NCI-H82 treated with DMSO at 0.1 percent for 48 hours (cell line): ENCODE data around the gene RALA.
"Not testable (repeated sequence)": the region's sequence is repeated elsewhere in the genome, so short reads cannot be mapped to it uniquely, and the experiment has no call there.

Experiments
- DNase-seq: peaks from one replicate; lab custom pipeline; 2025; ENCODE audit not compliant: unreplicated experiment; lab: John Stamatoyannopoulos, UW

The RALA gene

GRCh38 chr7:39645482-39646407, 22.4 kb downstream of the RALA start:
- no peak for DNase-seq

GRCh38 chr7:39647816-39648215, 24.4 kb downstream of the RALA start:
- no peak for DNase-seq

- DNase-seq: no peak
Observed at GRCh38 chr7:39650676-39651075, 27.3 kb downstream of the RALA start.

- no peak for DNase-seq
Observed at GRCh38 chr7:39651265-39651664, 27.9 kb downstream of the RALA start.

GRCh38 chr7:39656415-39656814, 33.0 kb downstream of the RALA start:
- DNase-seq: no peak

- DNase-seq: no peak
Observed at GRCh38 chr7:39659356-39660013, 36.1 kb downstream of the RALA start.

- no peak for DNase-seq
Observed at GRCh38 chr7:39661960-39662359, 38.6 kb downstream of the RALA start.

- DNase-seq: no peak
Observed at GRCh38 chr7:39663263-39663662, 39.9 kb downstream of the RALA start.

- DNase-seq: peak; percentile 92
Observed at GRCh38 chr7:39664057-39664456, 40.7 kb downstream of the RALA start.

- no peak for DNase-seq
Observed at GRCh38 chr7:39664585-39664984, 41.2 kb downstream of the RALA start.

- no peak for DNase-seq
Observed at GRCh38 chr7:39666562-39666961, 43.2 kb downstream of the RALA start.

- DNase-seq: peak; percentile 94
Observed at GRCh38 chr7:39667341-39667923, 44.1 kb downstream of the RALA start.

GRCh38 chr7:39668280-39668679, 44.9 kb downstream of the RALA start:
- DNase-seq: not testable (repeated sequence)

GRCh38 chr7:39670052-39670451, 46.7 kb downstream of the RALA start:
- no peak for DNase-seq

- no peak for DNase-seq
Observed at GRCh38 chr7:39670934-39671333, 47.6 kb downstream of the RALA start.

GRCh38 chr7:39672176-39672575, 48.8 kb downstream of the RALA start:
- no peak for DNase-seq

GRCh38 chr7:39673868-39674267, 50.5 kb downstream of the RALA start:
- DNase-seq: no peak

GRCh38 chr7:39674406-39674805, 51.0 kb downstream of the RALA start:
- DNase-seq: no peak

GRCh38 chr7:39676346-39676745, 53.0 kb downstream of the RALA start:
- DNase-seq: no peak

- DNase-seq: no peak
Observed at GRCh38 chr7:39678930-39679709, 55.7 kb downstream of the RALA start.

GRCh38 chr7:39679874-39680273, 56.5 kb downstream of the RALA start:
- DNase-seq: not testable (repeated sequence)
